GM12878 (cell line): Measurements from ENCODE around the gene GSG1. TPM values are rescaled to one million over a fixed set of nuclear protein-coding genes. Genes with fewer than 3 reads are reported as not detected.
"Not testable (repeated sequence)": the region's sequence is repeated elsewhere in the genome, so short reads cannot be mapped to it uniquely, and the experiment has no call there.

Experiments used
- ATAC-seq: fragments of 200-7000 bp; cut with Tn5 transposase; 3 replicates; pipeline ENCODE4 v1.9.1; 2020; ENCODE audit warnings: mild to moderate bottlenecking, moderate library complexity
- BruUV-seq: library from RNA; stranded (reverse); fragments of 400-500 nt; replicated peaks from 2 replicates; lab custom pipeline; 2021; lab: Mats Ljungman, UMichigan
- CTCF ChIA-PET: fragments of 300-600 bp; sonication (Branson Sonifier 250); formaldehyde crosslinking; extraction: SDS; loops from one replicate; lab custom pipeline; 2021; ENCODE audit warnings: inconsistent platforms; lab: Yijun Ruan, JAX
- POLR2A ChIA-PET: fragments of 350-600 bp; formaldehyde crosslinking; extraction: SDS; loops from one replicate; lab custom pipeline; 2021; ENCODE audit warnings: inconsistent platforms; lab: Charles Lee
- RAD21 ChIA-PET: fragments of 300-600 bp; sonication (Branson Sonifier 250); formaldehyde crosslinking; loops from one replicate; lab custom pipeline; 2023; ENCODE audit warnings: antibody characterized with exemption; ENCODE audit not compliant: unreplicated experiment; lab: Charles Lee
- SMC1A ChIA-PET: fragments of 300-600 bp; sonication (Branson Sonifier 250); formaldehyde crosslinking; loops from one replicate; lab custom pipeline; 2023; ENCODE audit not compliant: unreplicated experiment, uncharacterized antibody; lab: Charles Lee
- DNase-seq: peaks from one replicate; pipeline ENCODE4 v3.0.0-alpha.2; 2011; ENCODE audit warnings: low read depth, low spot score
- FAIRE-seq: peaks from 3 replicates; lab custom pipeline; 2011; peaks lifted over from hg19 to GRCh38; lab: Jason Lieb, UNC
- H2AFZ ChIP-seq: 2 replicates; pipeline ENCODE4 v1.6.0; 2011; ENCODE audit warnings: low read depth, low read length, control low read depth; ENCODE audit not compliant: control insufficient read depth
- H3K27ac ChIP-seq: 2 replicates; pipeline ENCODE4 v1.5.1; 2011; ENCODE audit warnings: control low read depth; ENCODE audit not compliant: control insufficient read depth, insufficient read depth
- H3K27me3 ChIP-seq, 2 experiments: replicated peaks in 1 of 2; 2 replicates each; pipeline versions ENCODE4 v1.6.0 to v1.6.1; 2011; ENCODE audit warnings: low read length in 1 of 2; ENCODE audit not compliant: control insufficient read depth in 2 of 2, insufficient read depth in 2 of 2
- H3K36me3 ChIP-seq, 2 experiments: 2 replicates each; pipeline ENCODE4 v1.5.1; 2011; ENCODE audit warnings: low read length in 1 of 2; ENCODE audit not compliant: control insufficient read depth in 2 of 2, insufficient read depth in 2 of 2
- H3K4me1 ChIP-seq: 2 replicates; pipeline ENCODE4 v1.6.1; 2011; ENCODE audit warnings: mild to moderate bottlenecking, low read length, moderate library complexity, mixed read lengths; ENCODE audit not compliant: control insufficient read depth, insufficient read depth
- H3K4me2 ChIP-seq: 2 replicates; pipeline ENCODE4 v1.6.0; 2011; ENCODE audit warnings: control low read depth; ENCODE audit not compliant: control insufficient read depth, insufficient read depth
- H3K4me3 ChIP-seq: fragments of 200-600 bp; sonication (generic); 2 replicates; pipeline ENCODE4 v1.5.1; 2016
- H3K79me2 ChIP-seq: 2 replicates; pipeline ENCODE4 v1.6.0; 2011; ENCODE audit warnings: low read length; ENCODE audit not compliant: control insufficient read depth, insufficient read depth
- H3K9ac ChIP-seq: 2 replicates; pipeline ENCODE4 v1.8.0; 2011; ENCODE audit warnings: low read length, control low read depth, mixed read lengths; ENCODE audit not compliant: control insufficient read depth, insufficient read depth
- H3K9me3 ChIP-seq: replicated peaks from 3 replicates; pipeline ENCODE4 v1.5.1; 2011; ENCODE audit warnings: mild to moderate bottlenecking, low read length; ENCODE audit not compliant: control insufficient read depth, insufficient read depth
- H4K20me1 ChIP-seq: 2 replicates; pipeline ENCODE4 v1.6.0; 2011; ENCODE audit not compliant: control insufficient read depth, insufficient read depth
- ATF2 ChIP-seq: IDR thresholded peaks from 2 replicates; pipeline ENCODE4 v1.6.1; 2012; ENCODE audit warnings: low read length, inconsistent platforms
- BACH1 ChIP-seq: fragments of 450-650 bp; IDR thresholded peaks from 2 replicates; pipeline ENCODE4 v1.6.1; 2017; ENCODE audit warnings: mild to moderate bottlenecking, borderline replicate concordance
- CHD2 ChIP-seq: IDR thresholded peaks from 2 replicates; pipeline ENCODE4 v1.6.1; 2011; ENCODE audit warnings: low read depth, low read length, improper control_type of control experiment, borderline replicate concordance
- ETV6 ChIP-seq, 2 experiments: fragments of 450-650 bp in 1 of 2; IDR thresholded peaks in 1 of 2; conservative IDR thresholded peaks in 1 of 2; 2 replicates each; pipeline ENCODE4 v1.6.1; 2014; ENCODE audit warnings: antibody characterized with exemption in 1 of 2, borderline replicate concordance in 1 of 2, low read depth in 1 of 2, mild to moderate bottlenecking in 1 of 2, moderate library complexity in 1 of 2
- IKZF1 ChIP-seq: fragments of 450-650 bp; conservative IDR thresholded peaks from 2 replicates; pipeline ENCODE4 v1.6.1; 2017; ENCODE audit warnings: antibody characterized with exemption, mild to moderate bottlenecking
- IRF4 ChIP-seq: IDR thresholded peaks from 2 replicates; pipeline ENCODE4 v1.6.1; 2011; ENCODE audit warnings: low read depth, low read length
- LARP7 ChIP-seq: fragments of 450-650 bp; IDR thresholded peaks from 2 replicates; pipeline ENCODE4 v1.6.1; 2017; ENCODE audit warnings: mild to moderate bottlenecking
- NR2F1 ChIP-seq: fragments of 450-650 bp; conservative IDR thresholded peaks from 2 replicates; pipeline ENCODE4 v1.6.1; 2017; ENCODE audit warnings: mild to moderate bottlenecking
- SIX5 ChIP-seq: IDR thresholded peaks from 2 replicates; pipeline ENCODE4 v1.6.1; 2011; ENCODE audit warnings: mild to moderate bottlenecking, low read depth, low read length, moderate library complexity; ENCODE audit not compliant: severe bottlenecking
- STAT1 ChIP-seq: fragments of 450-650 bp; conservative IDR thresholded peaks from 2 replicates; pipeline ENCODE4 v1.6.1; 2014; ENCODE audit warnings: antibody characterized with exemption, mild to moderate bottlenecking
- TCF7 ChIP-seq: IDR thresholded peaks from 2 replicates; pipeline ENCODE4 v1.6.1; 2014; ENCODE audit warnings: antibody characterized with exemption, borderline replicate concordance
- YY1 ChIP-seq: IDR thresholded peaks from 2 replicates; pipeline ENCODE4 v1.6.1; 2011; ENCODE audit warnings: low read depth, mild to moderate bottlenecking, low read length
- WGBS: methylation state at CpG from one replicate; pipeline ENCODE4 v1.1.6; 2016; ENCODE audit warnings: low lambda C conversion rate; ENCODE audit not compliant: insufficient replicate concordance, insufficient coverage; ENCODE audit errors: missing lambda C conversion rate; 5-methylcytosine and 5-hydroxymethylcytosine counted together
- in situ Hi-C: fragments of 300-500 bp; cut with MboI; formaldehyde crosslinking; loops from 9 replicates; pipeline ENCODE4 v1.14.3; 2018; ENCODE audit warnings: mixed read lengths
- intact Hi-C: fragments of 100-400 bp; cut with micrococcal nuclease; formaldehyde crosslinking; loops from one replicate; pipeline ENCODE4 v1.14.2; 2022; ENCODE audit not compliant: unreplicated experiment
- polyA plus RNA-seq, 11 experiments: library from polyadenylated mRNA; depleted of rRNA in 4 of 11; unstranded in 6 of 11; stranded (reverse) in 5 of 11; fragments of >200 nt; fragmentation: Nextera tagmentation in 4 of 11; fragmentation: Illumina TruSeq in 1 of 11; extraction: Ambion mirVana in 4 of 11; extraction: Trizol in 1 of 11; gene quantifications; 1 replicate in 1 of 11; 2 replicates in 10 of 11; pipeline versions ENCODE4 v1.2.1 to v1.2.3, GENCODE V29; 2011 to 2016; ENCODE audit warnings: inconsistent platforms in 2 of 11, missing spikeins in 2 of 11, low read depth in 1 of 11
- total RNA-seq, 4 experiments: library from RNA; depleted of rRNA in 3 of 4; stranded (reverse); fragments of >200 nt in 3 of 4; fragmentation: Illumina TruSeq in 1 of 4; extraction: Trizol in 1 of 4; gene quantifications; 2 replicates each; pipeline versions ENCODE4 v1.2.1 to v1.2.3, GENCODE V29; 2013 to 2021
- TF ChIP-seq, protein P1 (sequence below): fragments of 450-650 bp; IDR thresholded peaks from 2 replicates; pipeline ENCODE4 v1.6.1; 2017; ENCODE audit warnings: low read depth, mild to moderate bottlenecking, moderate library complexity

GSG1 gene
- total and polyA plus RNA-seq, 10 of the 15 experiments (the other 5 are each of a cell fraction or from before 2014, with no cell fraction given) = not detected

GRCh38 chr12:13060581-13060980, 42.9 kb downstream of the GSG1 start:
- in situ Hi-C loops = no loop called here
- ChIA-PET POLR2A (no interaction called here), SMC1A (interaction anchor here (0.6 to 0.9 kb wide), 2 partner anchors 18 to 37 kb away, joined by 3 read pairs; no protein-coding TSS in a partner anchor), RAD21 (no interaction called here), CTCF (no interaction called here)
- intact Hi-C loops = no loop called here
- Histone ChIP-seq H3K27me3 (no peaks in the 10 kb centered on the region), H3K4me2 (no peak overlapping the region), H3K4me1 (no peaks in the 10 kb centered on the region), H4K20me1 (no peaks in the 10 kb centered on the region), H3K36me3 (no peaks in the 10 kb centered on the region), H3K79me2 (no peaks in the 10 kb centered on the region), H3K9me3 (no peaks in the 10 kb centered on the region), H3K9ac (no peak overlapping the region), H3K4me3 (no peak overlapping the region), H2AFZ (no peak overlapping the region), H3K27ac (no peak overlapping the region)
- TF ChIP-seq LARP7 = no peak
- TF ChIP-seq YY1 = no peak
- TF ChIP-seq ATF2 = no peak
- TF ChIP-seq TCF7 = no peak
- TF ChIP-seq CHD2 = no peak
- TF ChIP-seq SIX5 = no peak
- no peak for TF ChIP-seq BACH1
- TF ChIP-seq, protein P1, sequence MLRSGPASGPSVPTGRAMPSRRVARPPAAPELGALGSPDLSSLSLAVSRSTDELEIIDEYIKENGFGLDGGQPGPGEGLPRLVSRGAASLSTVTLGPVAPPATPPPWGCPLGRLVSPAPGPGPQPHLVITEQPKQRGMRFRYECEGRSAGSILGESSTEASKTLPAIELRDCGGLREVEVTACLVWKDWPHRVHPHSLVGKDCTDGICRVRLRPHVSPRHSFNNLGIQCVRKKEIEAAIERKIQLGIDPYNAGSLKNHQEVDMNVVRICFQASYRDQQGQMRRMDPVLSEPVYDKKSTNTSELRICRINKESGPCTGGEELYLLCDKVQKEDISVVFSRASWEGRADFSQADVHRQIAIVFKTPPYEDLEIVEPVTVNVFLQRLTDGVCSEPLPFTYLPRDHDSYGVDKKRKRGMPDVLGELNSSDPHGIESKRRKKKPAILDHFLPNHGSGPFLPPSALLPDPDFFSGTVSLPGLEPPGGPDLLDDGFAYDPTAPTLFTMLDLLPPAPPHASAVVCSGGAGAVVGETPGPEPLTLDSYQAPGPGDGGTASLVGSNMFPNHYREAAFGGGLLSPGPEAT = no peak
- no peak for TF ChIP-seq STAT1
- no peak for TF ChIP-seq IRF4
- TF ChIP-seq ETV6 (conservative IDR thresholded peaks at IDR 0.05 in 1 of 2, IDR thresholded peaks at IDR 0.05 in 1 of 2; ENCODE audit: borderline replicate concordance in 1 of 2, low read depth in 1 of 2) = no peak
- TF ChIP-seq IKZF1 = no peak
- no peak for TF ChIP-seq NR2F1
- ATAC-seq (no peak), FAIRE-seq (no peak), DNase-seq (no peak)
- 25% methylated on average over 2 of the region's 2 CpGs for WGBS
- BruUV-seq = no TSS peak

DNA sequence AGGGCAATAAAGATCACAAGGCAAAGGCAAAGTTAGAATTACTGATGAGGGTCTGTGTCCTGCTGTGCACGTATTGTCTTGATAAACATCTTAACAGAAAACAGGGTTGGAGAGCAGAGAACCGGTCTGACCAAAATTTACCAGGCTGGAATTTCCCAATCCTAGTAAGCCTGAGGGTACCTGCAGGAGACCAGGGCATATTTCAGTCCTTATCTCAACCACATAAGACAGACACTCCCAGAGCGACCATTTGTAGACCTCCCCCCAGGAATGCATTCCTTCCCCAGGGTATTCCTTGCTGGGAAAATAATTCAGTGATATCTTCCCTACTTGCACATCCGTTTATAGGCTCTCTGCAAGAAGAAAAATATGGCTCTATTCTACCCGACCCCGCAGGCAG, 49.9 kb downstream of the GSG1 start:
- H3K4me1 ChIP-seq, intact Hi-C loops, CTCF ChIA-PET, RAD21 ChIA-PET, H4K20me1 ChIP-seq, DNase-seq, H3K4me2 ChIP-seq, SMC1A ChIA-PET, H3K4me3 ChIP-seq, H3K9me3 ChIP-seq, BruUV-seq, H3K27me3 ChIP-seq, H3K27ac ChIP-seq, POLR2A ChIA-PET, in situ Hi-C loops, H3K79me2 ChIP-seq, ATAC-seq, H3K9ac ChIP-seq, FAIRE-seq, H2AFZ ChIP-seq, H3K36me3 ChIP-seq: not testable (repeated sequence)
- 67% methylated on average over 6 of the region's 6 CpGs for WGBS
